NCI-H1436 (cell line): ENCODE results near the gene DRAXIN.

Experiments used
- DNase-seq: peaks from one replicate; lab custom pipeline; 2025; lab: John Stamatoyannopoulos, UW

Gene DRAXIN

GRCh38 chr1:11685210-11685752 lies 6.2 kb upstream of the DRAXIN start:
- no peak for DNase-seq

- no peak for DNase-seq
Measured at GRCh38 chr1:11688506-11688905, 3.0 kb upstream of the DRAXIN start.

GRCh38 chr1:11690397-11691301 lies 861 bp upstream of the DRAXIN start:
- no peak for DNase-seq

- DNase-seq = no peak
Measured at GRCh38 chr1:11691928-11692711, 610 bp downstream of the DRAXIN start.

GRCh38 chr1:11693024-11693590 lies 1.6 kb downstream of the DRAXIN start:
- no peak for DNase-seq

GRCh38 chr1:11693917-11694316 lies 2.4 kb downstream of the DRAXIN start:
- DNase-seq = no peak

- DNase-seq = no peak
Measured at GRCh38 chr1:11695861-11696260, 4.4 kb downstream of the DRAXIN start.

GRCh38 chr1:11697188-11697892 lies 5.8 kb downstream of the DRAXIN start:
- DNase-seq = no peak

GRCh38 chr1:11697893-11698210 lies 6.3 kb downstream of the DRAXIN start:
- no peak for DNase-seq

- DNase-seq = no peak
Measured at GRCh38 chr1:11700601-11701467, 9.3 kb downstream of the DRAXIN start.

- DNase-seq = no peak
Measured at GRCh38 chr1:11701551-11701961, 10.0 kb downstream of the DRAXIN start.

- no peak for DNase-seq
Measured at GRCh38 chr1:11701981-11702803, 10.7 kb downstream of the DRAXIN start.

- no peak for DNase-seq
Measured at GRCh38 chr1:11703357-11704193, 12.1 kb downstream of the DRAXIN start.

GRCh38 chr1:11704194-11704529 lies 12.7 kb downstream of the DRAXIN start:
- DNase-seq = no peak

- DNase-seq = no peak
Measured at GRCh38 chr1:11704691-11705475, 13.4 kb downstream of the DRAXIN start.

GRCh38 chr1:11705596-11705995 lies 14.1 kb downstream of the DRAXIN start:
- no peak for DNase-seq

- DNase-seq = no peak
Measured at GRCh38 chr1:11706292-11706691, 14.8 kb downstream of the DRAXIN start.

GRCh38 chr1:11707621-11708276 lies 16.2 kb downstream of the DRAXIN start:
- DNase-seq = peak; percentile 92
